MV-4-11 (cell line): ENCODE data around the gene SEMA5B.

Experiments
- DNase-seq: peaks from one replicate; lab custom pipeline; 2025; lab: John Stamatoyannopoulos, UW

SEMA5B gene

DNA sequence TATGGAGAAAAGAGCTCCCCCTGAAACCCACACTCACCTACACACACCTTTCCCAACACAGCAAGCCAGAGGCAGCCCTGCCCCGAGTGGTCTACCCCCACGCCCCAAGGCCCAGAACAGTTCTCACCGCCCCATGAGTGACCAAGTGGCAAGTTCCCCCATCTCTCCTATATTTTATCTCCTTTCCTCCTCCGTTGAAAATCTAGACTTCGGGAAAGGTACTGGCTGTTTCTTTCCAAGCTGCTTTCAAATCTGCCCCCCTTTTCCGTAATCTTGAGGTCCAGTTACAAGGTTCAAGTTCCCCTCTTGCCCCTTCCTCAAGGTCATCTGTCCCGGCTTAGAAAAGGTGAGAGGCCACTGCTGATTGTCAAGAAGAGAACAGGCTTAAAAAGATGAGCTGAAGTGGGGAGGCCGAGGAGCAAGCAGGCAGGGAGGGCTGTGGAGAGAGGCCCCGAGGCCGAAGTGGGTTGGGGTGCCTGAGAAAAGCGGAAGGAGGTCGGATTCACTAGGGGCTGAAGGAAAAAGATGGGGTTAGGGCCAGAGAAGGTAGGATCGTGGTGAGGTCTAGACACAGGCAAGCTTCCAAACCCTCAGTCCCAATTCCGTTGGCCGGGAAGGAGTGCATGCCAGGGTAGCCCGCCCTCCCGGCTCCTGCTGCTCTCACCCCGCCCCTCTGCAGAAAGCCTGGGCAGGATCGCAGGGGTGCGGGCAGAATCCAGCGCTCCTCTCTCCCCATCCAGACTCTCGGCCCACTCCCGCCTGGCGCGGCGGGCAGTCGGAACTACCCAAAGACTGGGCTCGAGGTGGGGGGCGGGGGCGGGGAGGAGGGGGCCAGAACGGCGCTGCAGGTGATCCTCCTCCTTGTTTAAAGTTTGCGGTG, 1.7 kb downstream of the SEMA5B start:
- DNase-seq: peak; percentile 3

DNA sequence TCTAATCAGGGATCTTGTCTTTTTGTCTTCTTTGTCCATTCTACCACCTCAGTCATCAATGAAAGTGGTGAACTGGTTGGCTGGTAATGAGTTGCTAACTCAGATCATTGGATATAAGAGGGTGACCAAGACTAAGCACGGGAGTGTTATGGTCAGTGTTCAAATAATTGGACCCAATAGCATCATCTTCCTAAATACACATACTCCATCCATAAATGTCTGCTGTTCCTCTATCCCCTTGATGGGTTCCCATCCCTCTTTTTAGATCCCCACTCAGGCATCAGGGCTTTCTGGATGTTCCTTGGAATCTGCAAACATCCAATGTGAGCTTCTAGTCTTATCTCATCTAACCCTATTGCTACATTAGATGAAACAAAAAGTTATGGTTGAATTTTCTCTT, 3.5 kb downstream of the SEMA5B start:
- no peak for DNase-seq

DNA sequence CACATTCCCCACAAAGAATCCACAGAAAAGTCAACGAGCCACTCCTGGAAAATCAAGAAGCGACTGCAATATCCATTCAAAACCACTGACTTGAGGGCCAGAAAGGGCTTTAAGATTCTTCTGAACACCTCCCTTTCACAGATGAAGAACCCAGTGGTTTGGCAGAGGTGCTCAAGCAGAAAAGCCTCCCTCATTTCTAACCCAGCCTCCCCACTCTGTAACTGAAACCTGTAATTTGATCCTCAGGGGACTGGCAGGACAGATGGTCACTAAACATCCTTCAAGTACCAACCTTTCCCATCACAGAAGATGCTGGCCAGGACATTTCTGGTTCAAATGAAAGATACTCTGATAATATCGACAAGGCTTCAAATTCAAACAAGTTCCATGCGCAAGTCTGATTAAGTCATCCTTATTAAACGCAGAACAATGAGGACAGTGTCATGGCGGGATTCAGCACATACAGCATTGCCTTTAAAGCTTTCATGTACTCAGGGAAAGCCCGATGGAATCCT, 5.5 kb downstream of the SEMA5B start:
- DNase-seq: no peak

DNA sequence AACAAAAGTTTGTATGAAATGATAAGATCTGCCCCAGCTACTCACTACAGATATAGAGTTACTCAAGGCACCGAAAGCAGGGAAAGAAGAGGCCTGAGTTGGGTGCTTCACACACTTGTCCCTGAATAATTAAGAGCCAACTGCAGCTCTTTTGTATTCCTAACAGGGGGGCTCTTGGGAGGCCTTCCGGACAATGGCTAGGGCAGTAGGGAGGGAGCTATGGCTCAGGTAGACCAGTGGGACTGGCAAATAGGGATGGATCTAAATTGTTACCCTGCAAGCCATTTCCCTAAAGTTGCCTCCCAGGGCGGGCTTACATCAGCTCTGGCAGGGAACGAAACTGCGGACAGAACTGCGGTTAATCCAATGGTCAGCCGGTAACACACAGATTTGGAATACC, 6.2 kb downstream of the SEMA5B start:
- no peak for DNase-seq

DNA sequence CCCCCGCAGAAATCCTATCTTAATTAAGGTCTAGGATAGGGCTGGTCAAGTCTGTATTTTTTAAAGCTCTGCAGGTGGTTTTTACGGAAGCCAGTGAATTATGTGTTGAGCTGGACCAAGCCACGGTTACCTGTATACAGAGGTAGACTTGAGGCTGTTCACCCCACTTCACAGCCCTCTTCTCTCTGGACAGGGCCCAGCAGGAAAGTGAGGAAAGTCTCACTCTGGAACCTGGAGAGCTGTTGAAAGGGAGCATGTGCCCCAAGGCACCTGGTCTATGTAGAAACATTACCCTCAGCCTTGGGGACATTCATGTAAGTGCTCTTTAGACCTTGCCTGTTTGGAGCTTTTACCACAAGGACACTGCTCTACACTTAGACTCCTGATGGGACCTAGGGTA, 6.9 kb downstream of the SEMA5B start:
- DNase-seq: no peak

DNA sequence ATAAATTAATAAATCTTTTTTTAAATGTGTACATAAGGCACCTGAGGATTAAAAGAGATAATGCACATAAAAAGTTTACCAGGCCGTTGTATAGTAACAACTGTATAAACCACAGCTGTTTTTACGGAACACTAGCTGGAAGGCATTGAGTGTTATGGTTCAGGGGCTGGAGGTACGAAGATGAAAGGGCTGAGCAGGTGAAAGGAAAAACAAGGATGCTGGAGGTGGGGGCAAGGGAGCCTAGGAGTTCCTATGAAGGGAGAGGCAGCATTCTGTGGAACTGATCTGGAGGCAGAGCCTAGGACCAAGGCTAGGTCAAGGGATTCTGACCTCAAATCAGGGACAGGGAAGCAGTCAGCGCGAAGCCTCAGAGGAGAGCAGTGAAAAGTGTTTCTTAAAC, 8.0 kb downstream of the SEMA5B start:
- DNase-seq: no peak

DNA sequence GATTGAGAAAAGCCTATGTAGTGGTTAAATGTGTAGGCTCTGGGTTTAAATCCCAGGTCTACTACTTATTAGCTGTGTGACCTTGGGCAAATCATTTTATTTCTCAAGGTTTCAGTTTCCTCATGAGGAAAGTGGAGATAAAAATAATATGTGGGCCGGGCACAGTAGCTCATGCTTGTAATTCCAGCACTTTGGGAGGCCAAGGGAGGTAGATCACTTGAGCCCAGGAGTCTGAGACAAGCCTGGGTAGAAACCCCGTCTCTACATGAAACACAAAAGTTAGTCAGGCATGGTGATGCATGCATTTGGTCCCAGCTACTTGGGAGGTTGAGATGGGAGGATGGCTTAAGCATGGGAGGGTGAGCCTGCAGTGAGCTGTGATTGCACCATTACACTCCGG, 8.4 kb downstream of the SEMA5B start:
- no peak for DNase-seq

DNA sequence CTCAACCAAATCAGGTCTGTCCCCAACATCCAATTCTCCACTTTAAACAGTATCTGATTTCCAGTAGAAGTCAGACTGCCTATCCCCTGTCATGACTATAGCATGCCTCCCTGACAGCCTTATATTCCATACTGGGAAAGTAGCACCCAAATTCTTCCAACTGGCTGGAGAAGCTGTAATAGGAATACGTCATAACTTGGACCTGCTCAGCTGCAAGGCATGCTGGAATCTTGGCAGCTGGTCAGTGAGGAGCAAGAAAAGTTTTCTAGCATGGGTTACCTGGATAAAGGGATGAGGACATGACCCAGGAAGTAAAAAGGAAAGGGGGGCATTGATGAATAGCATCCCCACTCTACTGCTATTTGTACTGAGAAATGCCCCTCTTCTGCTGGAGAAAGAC, 8.9 kb downstream of the SEMA5B start:
- no peak for DNase-seq

DNA sequence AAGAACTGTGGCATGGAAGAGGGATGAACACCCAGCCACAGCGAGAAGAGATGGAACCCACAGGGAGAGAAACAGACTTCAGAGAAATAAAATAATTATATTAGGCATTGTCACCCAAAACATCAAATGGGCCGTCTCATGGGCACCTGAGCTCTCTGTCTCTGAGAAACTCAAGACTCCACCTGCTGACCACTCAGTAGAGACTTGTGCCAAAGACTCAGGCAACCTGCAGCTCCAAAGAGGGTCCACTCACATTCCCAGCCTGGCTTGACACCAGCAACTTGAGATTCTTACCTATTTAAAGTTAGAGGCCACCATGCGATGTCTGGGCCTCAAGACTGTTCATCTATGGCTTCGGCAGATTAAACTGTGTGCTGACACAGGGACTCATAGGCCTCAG, 12.0 kb downstream of the SEMA5B start:
- DNase-seq: no peak

DNA sequence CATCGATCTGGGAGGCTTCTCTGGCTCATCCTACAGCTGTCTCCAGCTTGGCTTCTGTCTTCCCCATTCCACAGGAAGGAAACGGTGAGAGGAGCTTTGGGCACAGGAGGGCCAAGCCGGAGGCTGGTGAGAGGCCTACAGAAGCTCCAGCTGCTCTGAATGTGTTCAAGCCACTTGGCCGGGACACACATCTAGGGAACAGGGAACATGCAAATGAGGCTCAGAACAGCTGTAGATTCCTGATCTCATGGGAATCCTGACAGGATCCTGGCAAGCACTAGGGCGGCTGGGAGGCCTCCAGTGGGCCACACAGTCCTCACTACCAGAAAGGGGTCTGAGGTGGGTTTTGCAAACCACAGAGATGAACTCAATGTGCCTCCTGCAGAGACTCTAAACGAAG, 13.7 kb downstream of the SEMA5B start:
- no peak for DNase-seq

DNA sequence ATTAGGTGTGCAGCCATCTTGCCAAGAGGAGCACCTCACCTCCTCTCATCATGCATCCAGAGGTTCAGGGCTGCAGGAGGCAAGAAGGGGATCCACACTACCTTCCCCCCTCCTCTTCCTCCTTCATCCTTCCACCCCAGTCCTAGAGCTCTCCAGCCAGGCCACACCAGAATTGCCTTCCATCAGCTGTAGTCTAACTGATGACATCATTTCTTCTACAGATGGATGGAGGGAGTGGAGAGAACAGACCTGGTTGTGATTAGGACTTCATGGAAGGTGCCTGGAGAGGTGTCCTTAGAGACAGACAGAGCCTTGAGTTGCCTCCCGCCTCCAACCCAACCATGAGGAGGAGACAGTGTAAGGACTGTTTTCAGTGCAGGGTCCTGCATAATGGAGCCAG, 14.9 kb downstream of the SEMA5B start:
- DNase-seq: no peak

DNA sequence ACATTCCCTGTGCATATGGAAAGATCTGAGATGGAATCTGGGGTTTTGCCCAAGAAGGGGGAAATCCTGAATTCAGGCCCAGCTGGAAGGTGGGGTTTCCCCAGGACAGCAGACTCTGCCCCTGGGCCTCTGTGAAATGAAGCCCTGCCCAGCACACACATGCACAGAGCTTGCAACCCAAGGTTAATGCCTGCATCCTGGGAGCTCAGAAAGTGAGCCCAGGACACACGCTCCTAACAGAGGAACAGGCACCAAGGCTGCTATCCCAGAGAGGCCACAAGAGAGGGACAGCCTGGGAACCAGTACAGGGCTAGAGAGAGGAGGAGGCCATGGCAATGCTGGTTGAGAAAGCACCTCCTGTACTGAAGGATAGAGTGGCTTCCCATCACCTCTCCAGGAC, 16.1 kb downstream of the SEMA5B start:
- no peak for DNase-seq

DNA sequence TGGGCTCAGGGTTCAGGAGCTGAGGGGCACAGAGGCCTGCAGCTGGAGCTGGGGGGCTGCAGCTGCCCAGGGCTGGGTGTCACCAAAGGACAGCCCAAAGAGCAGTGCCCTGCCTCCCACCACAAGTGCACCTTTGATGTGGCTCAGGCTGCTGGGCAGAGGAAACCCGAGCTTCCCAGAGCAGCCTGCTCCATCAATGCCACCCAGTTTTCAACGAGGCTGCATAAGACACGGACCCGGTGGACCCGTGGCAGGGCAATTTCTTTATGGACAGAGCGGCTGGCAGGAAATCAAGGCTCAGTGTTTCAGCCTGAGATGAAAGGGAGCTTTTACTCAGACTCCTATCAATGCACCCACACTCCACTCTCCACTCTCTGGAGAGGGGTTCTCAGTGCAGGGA, 18.7 kb downstream of the SEMA5B start:
- no peak for DNase-seq

DNA sequence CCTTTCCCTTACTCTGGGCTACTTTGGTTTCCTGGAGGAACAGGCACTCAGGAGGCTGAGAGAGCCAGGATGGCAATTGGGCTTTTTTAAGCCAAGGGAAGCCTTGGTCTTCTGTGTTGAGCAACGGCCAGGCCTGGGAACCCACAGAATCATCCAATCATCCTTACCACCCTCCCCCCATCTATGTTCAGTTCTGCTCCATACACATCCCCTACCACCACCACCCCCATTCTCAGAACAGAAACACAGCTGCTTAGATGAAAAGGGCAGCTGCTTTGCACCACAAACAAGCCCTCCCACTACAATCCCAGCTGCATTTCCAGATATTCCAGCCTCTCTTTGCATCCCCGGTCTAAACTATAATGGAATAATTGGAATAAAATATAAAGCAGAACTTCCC, 21.0 kb downstream of the SEMA5B start:
- DNase-seq: peak; percentile 7

DNA sequence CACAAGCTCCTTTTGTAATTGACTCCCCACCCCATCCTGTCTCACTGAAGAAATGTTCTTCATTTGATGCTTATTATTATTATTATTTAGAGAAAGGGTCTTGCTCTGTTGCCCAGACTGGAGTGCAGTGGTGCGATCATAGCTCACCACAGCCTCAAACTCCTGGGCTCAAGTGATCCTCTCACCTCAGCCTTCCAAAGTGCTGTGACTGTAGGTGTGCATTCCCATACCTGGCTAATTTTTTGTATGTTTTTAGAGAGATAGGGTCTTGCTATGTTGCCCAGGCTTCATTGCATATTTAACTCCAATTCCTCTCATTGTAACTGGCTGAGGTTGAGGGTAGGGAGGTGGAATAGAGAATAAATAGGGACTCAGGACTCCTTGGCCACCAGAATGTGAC, 22.3 kb downstream of the SEMA5B start:
- no peak for DNase-seq

DNA sequence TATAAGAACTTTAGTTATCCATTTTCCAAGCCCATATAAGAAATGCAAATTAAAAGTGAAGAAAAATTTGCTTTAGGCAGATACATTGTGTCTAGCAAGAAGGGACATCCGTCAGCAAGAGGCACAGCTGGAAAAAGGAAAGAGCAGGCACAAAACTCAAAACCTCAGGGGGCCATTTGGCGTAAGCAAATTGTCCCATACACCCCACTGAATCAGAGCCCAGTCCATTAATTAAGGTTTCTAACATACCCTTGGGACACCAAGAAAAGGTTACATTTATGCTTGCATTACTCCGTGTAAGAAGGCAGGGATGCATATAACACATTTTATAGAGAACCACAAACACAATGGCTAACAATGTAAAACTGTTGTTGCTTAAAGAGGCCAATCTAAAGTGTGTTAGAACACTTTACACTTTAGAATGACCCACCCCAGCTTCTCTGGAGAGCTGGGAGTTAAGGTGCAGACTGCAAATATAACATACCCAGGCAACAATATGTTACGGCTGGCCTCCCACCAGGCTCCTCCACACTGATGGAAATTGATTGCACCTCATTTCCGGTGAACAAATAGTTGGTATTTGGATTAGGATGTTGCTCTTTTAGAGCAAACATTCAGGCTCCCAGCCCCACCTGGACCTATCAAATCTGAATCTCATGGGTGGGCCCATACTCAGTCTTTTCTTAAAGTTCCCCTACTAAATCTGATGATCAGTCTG, 23.2 kb downstream of the SEMA5B start:
- no peak for DNase-seq

DNA sequence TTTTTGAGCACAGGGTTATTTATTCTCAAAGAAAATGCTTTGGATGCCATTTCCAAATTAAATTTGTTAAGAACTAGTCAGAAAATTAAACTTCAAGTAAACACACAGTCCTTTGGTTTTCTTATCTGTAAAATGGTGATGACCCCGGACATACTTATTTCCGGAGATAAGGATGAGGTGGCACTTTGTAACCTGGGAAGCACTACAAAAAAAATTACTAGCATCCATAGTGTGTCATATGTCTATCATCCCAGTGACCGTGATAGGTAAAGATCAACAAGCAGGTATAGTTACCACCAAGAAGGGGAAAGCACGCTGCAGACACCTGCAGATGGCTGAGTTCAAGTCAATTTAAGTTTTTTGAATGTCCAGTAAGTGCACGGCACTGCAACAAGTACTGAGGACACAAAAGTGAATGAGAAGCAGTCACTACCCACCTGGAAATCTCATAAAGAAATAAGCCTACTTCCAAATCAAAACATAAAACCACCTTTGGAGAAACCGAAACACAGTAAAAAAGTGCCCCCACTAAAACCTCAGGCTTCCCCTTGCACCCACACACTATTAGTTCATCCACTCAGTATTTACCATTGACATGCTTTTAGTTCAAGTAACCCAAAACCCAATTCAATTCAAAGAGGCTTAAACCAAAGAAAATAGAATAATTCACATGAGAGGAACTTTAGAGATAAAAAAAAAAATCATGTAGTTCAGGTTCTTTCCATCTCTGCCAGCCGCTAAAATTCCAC, 24.6 kb downstream of the SEMA5B start:
- no peak for DNase-seq

DNA sequence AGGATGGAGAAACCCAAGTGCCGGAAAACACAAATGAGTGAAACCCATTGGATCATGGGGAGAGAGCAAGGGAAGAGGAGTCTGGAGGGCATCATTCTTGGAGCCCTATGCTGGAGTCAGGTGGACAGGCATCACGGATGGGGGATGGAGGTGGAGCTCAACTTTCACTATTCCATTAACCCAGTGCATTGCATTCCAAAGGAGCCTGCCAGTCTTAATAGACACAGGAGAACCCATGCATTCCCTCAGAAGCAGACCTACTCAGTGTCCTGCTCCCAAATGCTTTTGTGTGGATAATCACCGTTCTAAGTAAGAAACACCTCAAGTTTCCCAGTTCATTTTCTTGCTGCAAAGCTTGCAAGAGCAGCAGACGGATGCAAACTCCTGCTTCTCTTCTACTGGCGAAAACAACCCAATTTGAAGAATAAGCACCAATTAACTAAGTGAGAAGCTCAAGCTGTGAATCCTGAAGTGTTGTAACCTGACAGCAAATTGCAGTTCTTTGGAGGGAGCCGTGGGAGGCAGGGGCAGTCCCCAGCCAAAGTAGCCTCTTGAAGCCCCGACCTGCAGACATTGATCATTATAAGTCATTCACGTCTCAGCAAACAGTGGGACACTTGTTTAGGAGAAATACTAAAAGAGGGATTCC, 25.3 kb downstream of the SEMA5B start:
- no peak for DNase-seq

DNA sequence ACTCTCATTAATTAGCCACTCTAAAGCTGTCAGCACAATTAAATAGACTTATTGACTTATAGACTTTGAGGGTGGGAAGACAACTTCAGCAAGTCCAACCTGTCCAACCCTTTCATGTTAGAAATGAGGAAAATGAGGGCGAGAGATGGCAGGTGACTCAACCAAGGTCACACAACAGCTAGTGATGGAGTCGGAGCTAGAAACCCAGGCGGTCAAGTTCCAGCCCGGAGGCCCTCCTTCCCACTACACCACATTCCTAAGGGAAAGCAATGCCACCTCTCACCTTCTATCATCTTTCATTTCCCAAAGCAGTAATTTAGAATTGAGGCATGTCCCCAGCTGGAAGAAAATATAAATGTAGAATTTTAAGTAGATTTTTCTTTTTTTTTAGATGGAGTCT, 28.7 kb downstream of the SEMA5B start:
- DNase-seq: no peak

DNA sequence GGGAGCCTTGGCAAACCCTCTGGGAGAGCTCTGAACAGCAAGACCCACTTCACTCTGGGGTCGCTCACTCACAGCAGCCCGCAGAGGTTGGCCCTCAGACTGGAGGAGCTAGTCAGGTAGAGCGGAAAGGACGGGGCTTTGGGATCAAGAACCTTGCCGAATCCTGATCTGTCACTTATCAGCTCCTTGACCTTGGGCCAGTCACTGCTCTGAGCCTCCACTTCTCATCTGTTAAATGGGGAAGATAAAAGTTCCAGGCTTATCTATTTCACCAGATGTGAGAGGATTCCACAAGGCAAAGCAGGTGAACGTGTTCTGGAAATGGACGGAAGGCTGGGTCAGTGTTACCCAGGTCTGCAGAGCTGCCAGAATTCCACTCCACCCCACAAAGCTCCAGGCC, 29.4 kb downstream of the SEMA5B start:
- no peak for DNase-seq

DNA sequence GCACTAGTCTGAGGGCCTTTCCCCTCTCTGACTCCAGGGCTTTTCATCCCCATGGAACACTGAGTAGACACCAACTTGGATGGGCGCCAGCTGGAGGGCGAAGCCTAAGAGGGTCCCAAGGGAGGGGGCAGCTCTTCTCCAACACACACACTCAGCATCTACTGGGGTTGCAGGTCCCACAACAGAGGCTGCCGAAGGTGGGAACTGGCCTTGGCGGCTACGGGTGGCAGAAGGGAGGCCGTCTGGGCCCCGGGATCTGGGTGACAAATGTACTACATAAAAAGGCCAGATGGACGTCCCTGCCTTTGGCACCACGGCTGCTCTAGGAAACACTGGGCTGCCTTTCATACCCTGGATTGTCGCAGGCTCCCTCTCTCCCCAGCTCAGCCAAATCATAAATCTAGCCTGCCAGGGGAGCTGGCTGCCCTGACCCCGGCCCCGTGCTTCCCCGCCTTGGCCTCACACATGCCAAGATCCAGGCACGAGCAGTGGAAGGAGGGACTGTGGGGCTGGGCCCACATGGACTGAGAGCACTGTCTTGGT, 31.5 kb downstream of the SEMA5B start:
- no peak for DNase-seq

DNA sequence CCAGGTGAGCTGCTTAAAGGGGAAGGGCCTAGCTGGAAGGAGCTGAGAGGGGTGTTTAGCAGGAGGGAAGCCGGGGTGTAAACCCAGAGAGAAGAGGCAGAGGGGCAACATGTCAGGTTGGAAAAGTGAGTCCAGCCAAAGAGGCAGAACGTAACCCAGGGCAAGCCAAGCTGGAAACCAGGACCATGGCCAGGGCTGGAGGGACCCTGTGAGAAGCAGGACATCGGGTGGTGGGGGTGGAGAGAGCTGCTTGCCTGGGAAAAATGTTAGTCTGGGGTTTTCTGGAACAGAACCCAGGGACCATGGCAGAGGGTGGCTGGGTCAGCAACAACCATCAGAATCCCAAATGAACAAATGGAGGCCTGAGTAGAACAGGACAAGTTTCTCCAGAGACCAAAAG, 32.6 kb downstream of the SEMA5B start:
- no peak for DNase-seq
